Measurements from ENCODE around the gene KRT7.

Gene KRT7

DNA sequence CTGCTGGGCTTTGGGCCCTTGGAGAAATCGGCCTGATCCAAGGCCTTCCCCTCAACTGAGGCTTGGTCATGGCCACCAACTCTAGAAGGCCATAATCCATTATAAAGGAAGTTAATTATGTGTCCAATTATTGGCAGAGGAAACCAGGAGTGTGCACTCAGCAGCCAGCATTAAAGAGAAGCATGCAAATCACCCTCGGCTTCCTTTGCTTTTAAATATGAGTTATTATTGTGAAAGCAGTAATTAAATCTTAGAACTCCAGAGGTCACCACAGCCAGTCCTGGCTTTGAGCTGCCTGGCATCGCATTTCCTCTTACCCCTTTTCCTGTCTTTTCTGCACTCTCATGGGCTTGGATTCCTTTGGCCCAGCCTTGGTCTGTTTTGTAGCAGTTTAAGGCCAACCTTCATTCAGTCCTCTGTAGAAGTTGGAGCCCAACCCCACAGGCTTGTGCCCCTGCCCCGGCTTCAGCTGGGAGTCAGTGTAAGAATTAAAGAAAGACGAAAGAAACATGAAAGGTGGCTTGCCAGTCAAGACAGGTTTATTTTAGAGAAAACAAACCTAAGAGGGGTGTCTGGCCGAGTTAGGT lies 26.7 kb downstream of the KRT7 start:
- TF ChIP-seq, protein P1, sequence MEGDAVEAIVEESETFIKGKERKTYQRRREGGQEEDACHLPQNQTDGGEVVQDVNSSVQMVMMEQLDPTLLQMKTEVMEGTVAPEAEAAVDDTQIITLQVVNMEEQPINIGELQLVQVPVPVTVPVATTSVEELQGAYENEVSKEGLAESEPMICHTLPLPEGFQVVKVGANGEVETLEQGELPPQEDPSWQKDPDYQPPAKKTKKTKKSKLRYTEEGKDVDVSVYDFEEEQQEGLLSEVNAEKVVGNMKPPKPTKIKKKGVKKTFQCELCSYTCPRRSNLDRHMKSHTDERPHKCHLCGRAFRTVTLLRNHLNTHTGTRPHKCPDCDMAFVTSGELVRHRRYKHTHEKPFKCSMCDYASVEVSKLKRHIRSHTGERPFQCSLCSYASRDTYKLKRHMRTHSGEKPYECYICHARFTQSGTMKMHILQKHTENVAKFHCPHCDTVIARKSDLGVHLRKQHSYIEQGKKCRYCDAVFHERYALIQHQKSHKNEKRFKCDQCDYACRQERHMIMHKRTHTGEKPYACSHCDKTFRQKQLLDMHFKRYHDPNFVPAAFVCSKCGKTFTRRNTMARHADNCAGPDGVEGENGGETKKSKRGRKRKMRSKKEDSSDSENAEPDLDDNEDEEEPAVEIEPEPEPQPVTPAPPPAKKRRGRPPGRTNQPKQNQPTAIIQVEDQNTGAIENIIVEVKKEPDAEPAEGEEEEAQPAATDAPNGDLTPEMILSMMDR (conservative IDR thresholded peaks at IDR 0.05), result no peak
- H3K27ac ChIP-seq, result no peak overlapping the region

GRCh38 chr12:52260361-52261207 lies 27.5 kb downstream of the KRT7 start:
- H3K27ac ChIP-seq, result no peak overlapping the region
- TF ChIP-seq, protein P1 (conservative IDR thresholded peaks at IDR 0.05), result no peak

DNA sequence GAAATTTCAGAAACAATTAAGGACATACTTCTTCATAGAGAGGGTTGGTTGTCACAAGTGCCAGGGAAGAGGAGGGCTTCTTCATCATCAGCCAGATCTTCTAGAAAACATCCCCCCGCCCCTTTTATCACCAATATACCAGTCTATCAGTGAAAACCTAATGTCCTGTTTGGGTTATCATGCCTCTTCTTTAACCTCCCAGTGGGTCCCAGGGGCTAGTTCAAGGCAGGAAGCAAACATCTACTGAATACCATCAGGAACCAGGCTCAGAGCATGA lies 28.1 kb downstream of the KRT7 start:
- TF ChIP-seq, protein P1 (conservative IDR thresholded peaks at IDR 0.05), result no peak
- H3K27ac ChIP-seq, result no peak overlapping the region

- TF ChIP-seq, protein P1 (conservative IDR thresholded peaks at IDR 0.05), result no peak
- H3K27ac ChIP-seq, result no peak overlapping the region
These were observed 29.2 kb downstream of the KRT7 start for GRCh38 chr12:52262286-52262685.

GRCh38 chr12:52263761-52264434 lies 30.9 kb downstream of the KRT7 start:
- H3K27ac ChIP-seq, result no peak overlapping the region
- TF ChIP-seq, protein P1 (conservative IDR thresholded peaks at IDR 0.05), result no peak

- TF ChIP-seq, protein P1 (conservative IDR thresholded peaks at IDR 0.05), result no peak
- H3K27ac ChIP-seq, result no peak overlapping the region
These were observed 31.4 kb downstream of the KRT7 start for GRCh38 chr12:52264435-52264825.

GRCh38 chr12:52266514-52266913 lies 33.5 kb downstream of the KRT7 start:
- no peak overlapping the region for H3K27ac ChIP-seq
- TF ChIP-seq, protein P1 (conservative IDR thresholded peaks at IDR 0.05), result no peak

Data from VCaP (cell line).